HepG2 (cell line): Measurements from ENCODE around the gene SLC25A51. TPM values are rescaled to one million over a fixed set of nuclear protein-coding genes. Genes with fewer than 3 reads are reported as not detected.
A peak's percentile ranks its signal among the peaks of the same experiment; 100 is the strongest.

Source experiments
- CCDC6 ChIP-seq: sonication (generic); formaldehyde crosslinking; IDR thresholded peaks from 2 replicates; pipeline ENCODE4 v1.8.1; 2022; ENCODE audit warnings: mild to moderate bottlenecking, missing genetic modification reagents, moderate library complexity
- DPF2 ChIP-seq: sonication (generic); formaldehyde crosslinking; IDR thresholded peaks from 2 replicates; pipeline ENCODE4 v1.4.0; 2020; ENCODE audit warnings: mild to moderate bottlenecking, low read depth, missing genetic modification reagents, borderline replicate concordance
- KLF6 ChIP-seq: IDR thresholded peaks from 2 replicates; pipeline ENCODE4 v1.8.0; 2016; ENCODE audit warnings: missing biosample characterization, missing genetic modification reagents
- MBNL3 ChIP-seq: fragments of 250-450 bp; sonication (Bioruptor Pico); conservative IDR thresholded peaks from 2 replicates; pipeline ENCODE4 v1.8.0; 2022; ENCODE audit warnings: mild to moderate bottlenecking, inconsistent platforms
- MEIS2 ChIP-seq: sonication (generic); formaldehyde crosslinking; IDR thresholded peaks from 2 replicates; pipeline ENCODE4 v1.9.0; 2021; ENCODE audit warnings: mild to moderate bottlenecking, missing genetic modification reagents
- NKX3-1 ChIP-seq: sonication (generic); formaldehyde crosslinking; IDR thresholded peaks from 2 replicates; pipeline ENCODE4 v1.5.0; 2020; ENCODE audit warnings: missing genetic modification reagents
- PAF1 ChIP-seq: IDR thresholded peaks from 2 replicates; pipeline ENCODE4 v1.6.1; 2016; ENCODE audit warnings: missing genetic modification reagents, missing compliant biosample characterization
- SRY ChIP-seq: sonication (generic); formaldehyde crosslinking; IDR thresholded peaks from 2 replicates; pipeline ENCODE4 v1.8.0; 2022; ENCODE audit warnings: mild to moderate bottlenecking, missing genetic modification reagents
- TCF12 ChIP-seq, 2 experiments: fragments of 450-650 bp in 1 of 2; sonication (generic) in 1 of 2; formaldehyde crosslinking in 1 of 2; IDR thresholded peaks; 2 replicates each; pipeline versions ENCODE4 v1.6.1 to v1.8.0; 2017 to 2022; ENCODE audit warnings: antibody characterized with exemption in 1 of 2, mild to moderate bottlenecking in 1 of 2, missing genetic modification reagents in 1 of 2, moderate library complexity in 1 of 2
- ZIK1 ChIP-seq: sonication (generic); formaldehyde crosslinking; IDR thresholded peaks from 2 replicates; pipeline ENCODE4 v1.5.0; 2020; ENCODE audit warnings: mild to moderate bottlenecking, low read depth, missing genetic modification reagents, borderline replicate concordance
- ZNF569 ChIP-seq: sonication (generic); formaldehyde crosslinking; IDR thresholded peaks from 2 replicates; pipeline ENCODE4 v1.5.0; 2020; ENCODE audit warnings: mild to moderate bottlenecking, missing genetic modification reagents, moderate library complexity, borderline replicate concordance
- ZNF891 ChIP-seq: sonication (generic); formaldehyde crosslinking; IDR thresholded peaks from 2 replicates; pipeline ENCODE4 v1.5.0; 2020; ENCODE audit warnings: mild to moderate bottlenecking, missing genetic modification reagents
- polyA plus RNA-seq, 8 experiments: library from polyadenylated mRNA; depleted of rRNA in 3 of 8; stranded (reverse) in 7 of 8; unstranded in 1 of 8; fragments of >200 nt; fragmentation: Illumina TruSeq in 4 of 8; extraction: Trizol in 4 of 8; gene quantifications; 2 replicates each; pipeline versions ENCODE4 v1.2.1 to v1.2.3, GENCODE V29; 2011 to 2016; ENCODE audit warnings: low read depth in 4 of 8, missing spikeins in 1 of 8, mixed read lengths in 1 of 8; ENCODE audit not compliant: insufficient read depth in 1 of 8
- total RNA-seq, 5 experiments: library from RNA; depleted of rRNA; stranded (reverse); fragments of >200 nt; fragmentation: Illumina TruSeq; extraction: Trizol; gene quantifications; 2 replicates each; pipeline ENCODE4 v1.2.3, GENCODE V29; 2016; ENCODE audit warnings: low read depth in 1 of 5
- TF ChIP-seq, protein P1 (sequence below): fragments of 450-650 bp; IDR thresholded peaks from 2 replicates; pipeline ENCODE4 v1.6.1; 2017; ENCODE audit warnings: mild to moderate bottlenecking
- TF ChIP-seq, protein P2 (sequence below): sonication (generic); formaldehyde crosslinking; conservative IDR thresholded peaks from 2 replicates; pipeline ENCODE4 v1.8.0; 2022; ENCODE audit warnings: missing genetic modification reagents
- TF ChIP-seq, protein P3 (sequence below): sonication (generic); formaldehyde crosslinking; IDR thresholded peaks from 2 replicates; pipeline ENCODE4 v1.5.1; 2020; ENCODE audit warnings: mild to moderate bottlenecking, missing genetic modification reagents, moderate library complexity
- TF ChIP-seq, protein P4 (sequence below): sonication (generic); formaldehyde crosslinking; IDR thresholded peaks from 2 replicates; pipeline ENCODE4 v1.4.0; 2020; ENCODE audit warnings: low read depth, missing genetic modification reagents
- TF ChIP-seq, protein P5 (sequence below): sonication (generic); formaldehyde crosslinking; IDR thresholded peaks from 2 replicates; pipeline ENCODE4 v1.5.0; 2020; ENCODE audit warnings: missing genetic modification reagents

Gene SLC25A51
- total and polyA plus RNA-seq, 2 of the 13 experiments (the other 11 are each of a cell fraction or from before 2014, with no cell fraction given) = 14.6 to 37.7 TPM

DNA sequence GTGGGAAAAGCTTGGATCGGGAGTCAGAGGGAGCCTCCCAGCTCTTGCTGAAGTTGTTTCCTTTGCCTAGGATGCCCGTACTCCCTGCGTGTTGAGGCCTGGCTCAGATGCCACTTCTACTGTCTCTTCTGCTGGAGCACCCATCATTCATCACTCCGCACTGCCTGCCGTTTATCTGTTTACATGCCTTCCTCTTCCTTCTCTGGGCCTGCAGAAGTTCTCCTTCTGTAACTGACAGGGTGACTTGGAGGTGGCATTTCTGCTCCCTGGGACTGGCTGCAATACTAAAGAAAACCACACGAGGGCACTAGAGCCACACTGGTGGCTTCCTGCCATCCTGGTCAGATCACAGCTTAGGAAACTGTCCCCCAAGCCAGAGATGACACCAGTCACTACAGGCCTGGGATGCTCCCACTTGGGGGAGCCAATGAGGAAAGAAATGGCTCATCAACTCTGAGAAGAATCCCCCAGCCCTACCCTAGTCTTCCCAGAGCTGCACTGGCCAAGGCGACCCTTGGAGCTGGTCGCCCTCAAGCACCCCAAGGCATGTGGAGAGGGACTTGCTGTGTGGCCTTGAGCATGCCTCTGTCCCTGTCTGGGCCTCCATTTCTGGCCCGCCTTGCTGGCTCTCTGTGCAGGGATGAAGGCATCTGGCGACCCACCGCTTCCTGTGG is 9.7 kb upstream of the SLC25A51 start (continued):
- TF ChIP-seq, protein P1, sequence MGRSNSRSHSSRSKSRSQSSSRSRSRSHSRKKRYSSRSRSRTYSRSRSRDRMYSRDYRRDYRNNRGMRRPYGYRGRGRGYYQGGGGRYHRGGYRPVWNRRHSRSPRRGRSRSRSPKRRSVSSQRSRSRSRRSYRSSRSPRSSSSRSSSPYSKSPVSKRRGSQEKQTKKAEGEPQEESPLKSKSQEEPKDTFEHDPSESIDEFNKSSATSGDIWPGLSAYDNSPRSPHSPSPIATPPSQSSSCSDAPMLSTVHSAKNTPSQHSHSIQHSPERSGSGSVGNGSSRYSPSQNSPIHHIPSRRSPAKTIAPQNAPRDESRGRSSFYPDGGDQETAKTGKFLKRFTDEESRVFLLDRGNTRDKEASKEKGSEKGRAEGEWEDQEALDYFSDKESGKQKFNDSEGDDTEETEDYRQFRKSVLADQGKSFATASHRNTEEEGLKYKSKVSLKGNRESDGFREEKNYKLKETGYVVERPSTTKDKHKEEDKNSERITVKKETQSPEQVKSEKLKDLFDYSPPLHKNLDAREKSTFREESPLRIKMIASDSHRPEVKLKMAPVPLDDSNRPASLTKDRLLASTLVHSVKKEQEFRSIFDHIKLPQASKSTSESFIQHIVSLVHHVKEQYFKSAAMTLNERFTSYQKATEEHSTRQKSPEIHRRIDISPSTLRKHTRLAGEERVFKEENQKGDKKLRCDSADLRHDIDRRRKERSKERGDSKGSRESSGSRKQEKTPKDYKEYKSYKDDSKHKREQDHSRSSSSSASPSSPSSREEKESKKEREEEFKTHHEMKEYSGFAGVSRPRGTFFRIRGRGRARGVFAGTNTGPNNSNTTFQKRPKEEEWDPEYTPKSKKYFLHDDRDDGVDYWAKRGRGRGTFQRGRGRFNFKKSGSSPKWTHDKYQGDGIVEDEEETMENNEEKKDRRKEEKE = no peak
- TF ChIP-seq, protein P2, sequence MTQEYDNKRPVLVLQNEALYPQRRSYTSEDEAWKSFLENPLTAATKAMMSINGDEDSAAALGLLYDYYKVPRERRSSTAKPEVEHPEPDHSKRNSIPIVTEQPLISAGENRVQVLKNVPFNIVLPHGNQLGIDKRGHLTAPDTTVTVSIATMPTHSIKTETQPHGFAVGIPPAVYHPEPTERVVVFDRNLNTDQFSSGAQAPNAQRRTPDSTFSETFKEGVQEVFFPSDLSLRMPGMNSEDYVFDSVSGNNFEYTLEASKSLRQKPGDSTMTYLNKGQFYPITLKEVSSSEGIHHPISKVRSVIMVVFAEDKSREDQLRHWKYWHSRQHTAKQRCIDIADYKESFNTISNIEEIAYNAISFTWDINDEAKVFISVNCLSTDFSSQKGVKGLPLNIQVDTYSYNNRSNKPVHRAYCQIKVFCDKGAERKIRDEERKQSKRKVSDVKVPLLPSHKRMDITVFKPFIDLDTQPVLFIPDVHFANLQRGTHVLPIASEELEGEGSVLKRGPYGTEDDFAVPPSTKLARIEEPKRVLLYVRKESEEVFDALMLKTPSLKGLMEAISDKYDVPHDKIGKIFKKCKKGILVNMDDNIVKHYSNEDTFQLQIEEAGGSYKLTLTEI (CRISPR knock-in tag) = no peak
- TF ChIP-seq ZNF569 (no peak), PAF1 (CRISPR knock-in tag) (0 out of 2 replicates have a peak, but pooled peaks have one; percentile 67), SRY (CRISPR knock-in tag) (no peak), DPF2 (CRISPR knock-in tag) (no peak), ZIK1 (no peak), NKX3-1 (CRISPR knock-in tag) (no peak), MBNL3 (no peak), CCDC6 (CRISPR knock-in tag) (peak; percentile 50; the same call in 1 of the 2 replicates), ZNF891 (no peak), TCF12 (IDR thresholded peaks at IDR 0.05) (no peak), TCF12 (CRISPR knock-in tag; IDR thresholded peaks at IDR 0.05) (no peak), KLF6 (CRISPR knock-in tag) (no peak; the same call in 1 of the 2 replicates), MEIS2 (no peak)
- TF ChIP-seq, protein P3, sequence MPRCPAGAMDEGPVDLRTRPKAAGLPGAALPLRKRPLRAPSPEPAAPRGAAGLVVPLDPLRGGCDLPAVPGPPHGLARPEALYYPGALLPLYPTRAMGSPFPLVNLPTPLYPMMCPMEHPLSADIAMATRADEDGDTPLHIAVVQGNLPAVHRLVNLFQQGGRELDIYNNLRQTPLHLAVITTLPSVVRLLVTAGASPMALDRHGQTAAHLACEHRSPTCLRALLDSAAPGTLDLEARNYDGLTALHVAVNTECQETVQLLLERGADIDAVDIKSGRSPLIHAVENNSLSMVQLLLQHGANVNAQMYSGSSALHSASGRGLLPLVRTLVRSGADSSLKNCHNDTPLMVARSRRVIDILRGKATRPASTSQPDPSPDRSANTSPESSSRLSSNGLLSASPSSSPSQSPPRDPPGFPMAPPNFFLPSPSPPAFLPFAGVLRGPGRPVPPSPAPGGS (CRISPR knock-in tag) = peak; percentile 59; the same call in 1 of the 2 replicates
- TF ChIP-seq, protein P4, sequence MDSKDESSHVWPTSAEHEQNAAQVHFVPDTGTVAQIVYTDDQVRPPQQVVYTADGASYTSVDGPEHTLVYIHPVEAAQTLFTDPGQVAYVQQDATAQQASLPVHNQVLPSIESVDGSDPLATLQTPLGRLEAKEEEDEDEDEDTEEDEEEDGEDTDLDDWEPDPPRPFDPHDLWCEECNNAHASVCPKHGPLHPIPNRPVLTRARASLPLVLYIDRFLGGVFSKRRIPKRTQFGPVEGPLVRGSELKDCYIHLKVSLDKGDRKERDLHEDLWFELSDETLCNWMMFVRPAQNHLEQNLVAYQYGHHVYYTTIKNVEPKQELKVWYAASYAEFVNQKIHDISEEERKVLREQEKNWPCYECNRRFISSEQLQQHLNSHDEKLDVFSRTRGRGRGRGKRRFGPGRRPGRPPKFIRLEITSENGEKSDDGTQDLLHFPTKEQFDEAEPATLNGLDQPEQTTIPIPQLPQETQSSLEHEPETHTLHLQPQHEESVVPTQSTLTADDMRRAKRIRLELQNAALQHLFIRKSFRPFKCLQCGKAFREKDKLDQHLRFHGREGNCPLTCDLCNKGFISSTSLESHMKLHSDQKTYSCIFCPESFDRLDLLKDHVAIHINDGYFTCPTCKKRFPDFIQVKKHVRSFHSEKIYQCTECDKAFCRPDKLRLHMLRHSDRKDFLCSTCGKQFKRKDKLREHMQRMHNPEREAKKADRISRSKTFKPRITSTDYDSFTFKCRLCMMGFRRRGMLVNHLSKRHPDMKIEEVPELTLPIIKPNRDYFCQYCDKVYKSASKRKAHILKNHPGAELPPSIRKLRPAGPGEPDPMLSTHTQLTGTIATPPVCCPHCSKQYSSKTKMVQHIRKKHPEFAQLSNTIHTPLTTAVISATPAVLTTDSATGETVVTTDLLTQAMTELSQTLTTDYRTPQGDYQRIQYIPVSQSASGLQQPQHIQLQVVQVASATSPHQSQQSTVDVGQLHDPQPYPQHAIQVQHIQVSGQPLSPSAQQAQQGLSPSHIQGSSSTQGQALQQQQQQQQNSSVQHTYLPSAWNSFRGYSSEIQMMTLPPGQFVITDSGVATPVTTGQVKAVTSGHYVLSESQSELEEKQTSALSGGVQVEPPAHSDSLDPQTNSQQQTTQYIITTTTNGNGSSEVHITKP (CRISPR knock-in tag) = no peak
- TF ChIP-seq, protein P5, sequence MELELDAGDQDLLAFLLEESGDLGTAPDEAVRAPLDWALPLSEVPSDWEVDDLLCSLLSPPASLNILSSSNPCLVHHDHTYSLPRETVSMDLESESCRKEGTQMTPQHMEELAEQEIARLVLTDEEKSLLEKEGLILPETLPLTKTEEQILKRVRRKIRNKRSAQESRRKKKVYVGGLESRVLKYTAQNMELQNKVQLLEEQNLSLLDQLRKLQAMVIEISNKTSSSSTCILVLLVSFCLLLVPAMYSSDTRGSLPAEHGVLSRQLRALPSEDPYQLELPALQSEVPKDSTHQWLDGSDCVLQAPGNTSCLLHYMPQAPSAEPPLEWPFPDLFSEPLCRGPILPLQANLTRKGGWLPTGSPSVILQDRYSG = no peak
